CD4-positive, alpha-beta T cell (primary cell): ENCODE measurements around the gene ZNF48. TPM values are rescaled to one million over a fixed set of nuclear protein-coding genes. Genes with fewer than 3 reads are reported as not detected.

Experiments
- ATAC-seq: fragments of 200-7000 bp; cut with Tn5 transposase; one replicate; pipeline ENCODE4 v1.10.0; 2022; ENCODE audit warnings: mild to moderate bottlenecking; ENCODE audit not compliant: poor library complexity
- CTCF ChIA-PET: fragments of 350-600 bp; sonication (Branson Sonifier 250); formaldehyde crosslinking; loops from one replicate; lab custom pipeline; 2021; ENCODE audit warnings: antibody characterized with exemption, inconsistent platforms; lab: Charles Lee
- POLR2A ChIA-PET: fragments of 350-600 bp; sonication (Branson Sonifier 250); formaldehyde crosslinking; loops from one replicate; lab custom pipeline; 2021; ENCODE audit warnings: antibody characterized with exemption, inconsistent platforms; lab: Charles Lee
- DNase-seq, 14 experiments: peaks; one replicate each; pipeline ENCODE4 v3.0.0-alpha.2; 2013 to 2020; ENCODE audit warnings: mixed read lengths in 2 of 14
- H3K27ac ChIP-seq, 2 donors: one replicate each; pipeline versions ENCODE4 v1.5.1 to v1.7.0; 2013; ENCODE audit warnings: low read length in 2 of 2, low read depth in 1 of 2, mild to moderate bottlenecking in 1 of 2
- H3K27me3 ChIP-seq, 2 experiments: 1 replicate in 1 of 2; 2 replicates in 1 of 2; pipeline versions ENCODE4 v1.6.1 to v1.7.0; 2013; ENCODE audit warnings: low read length in 2 of 2, control low read depth in 1 of 2, mild to moderate bottlenecking in 1 of 2, moderate library complexity in 1 of 2; ENCODE audit not compliant: insufficient read depth in 2 of 2, control insufficient read depth in 1 of 2
- H3K36me3 ChIP-seq: one replicate; pipeline ENCODE4 v1.6.1; 2013; ENCODE audit warnings: low read length, control low read depth; ENCODE audit not compliant: insufficient read depth
- H3K4me1 ChIP-seq: one replicate; pipeline ENCODE4 v1.6.1; 2013; ENCODE audit warnings: low read length, control low read depth; ENCODE audit not compliant: insufficient read depth
- H3K4me3 ChIP-seq: one replicate; pipeline ENCODE4 v1.5.1; 2013; ENCODE audit warnings: mild to moderate bottlenecking, low read length, moderate library complexity
- H3K9me3 ChIP-seq, 2 experiments: 1 replicate in 1 of 2; 2 replicates in 1 of 2; pipeline versions ENCODE4 v1.6.1 to v1.7.0; 2013; ENCODE audit warnings: low read length in 2 of 2, mild to moderate bottlenecking in 2 of 2, control low read depth in 1 of 2, moderate library complexity in 1 of 2; ENCODE audit not compliant: control insufficient read depth in 1 of 2, insufficient read depth in 1 of 2
- H3K27ac Mint-ChIP-seq: one replicate; pipeline ENCODE4 v1.8.0; 2020; ENCODE audit warnings: mixed read lengths
- H3K27me3 Mint-ChIP-seq: one replicate; pipeline ENCODE4 v1.8.0; 2021; ENCODE audit warnings: mixed read lengths
- H3K36me3 Mint-ChIP-seq: one replicate; pipeline ENCODE4 v1.8.0; 2021; ENCODE audit warnings: low read depth, mixed read lengths
- H3K4me1 Mint-ChIP-seq: one replicate; pipeline ENCODE4 v1.8.0; 2021; ENCODE audit warnings: low read depth, mixed read lengths
- H3K4me3 Mint-ChIP-seq: one replicate; pipeline ENCODE4 v1.8.0; 2020; ENCODE audit warnings: mild to moderate bottlenecking, mixed read lengths
- H3K9me3 Mint-ChIP-seq: one replicate; pipeline ENCODE4 v1.8.0; 2020; ENCODE audit warnings: mixed read lengths
- intact Hi-C, 2 experiments: fragments of 100-400 bp; cut with DNase I in 1 of 2; cut with micrococcal nuclease in 1 of 2; formaldehyde crosslinking; loops; one replicate each; pipeline versions ENCODE4 v1.15.1 to v1.9.0; 2023 to 2025; cut with DNase I, micrococcal nuclease
- total RNA-seq, 174 experiments: library from RNA in 2 of 174; stranded (reverse) in 2 of 174; gene quantifications; one replicate each; pipeline ENCODE4 v1.2.3 and lab custom pipeline; 2021 to 2026
- TF ChIP-seq, protein P1 (sequence below): fragments of 200-600 bp; IDR thresholded peaks from one replicate; pipeline ENCODE4 v1.8.0; 2022; ENCODE audit warnings: antibody characterized with exemption, mild to moderate bottlenecking

Gene ZNF48
- total RNA-seq, 2 experiments from 2014 or later = 3.4 to 3.5 TPM

GRCh38 chr16:30397776-30398660 is 2.8 kb downstream of the ZNF48 start:
- Mint-ChIP-seq H3K27me3 (no peaks in the 10 kb centered on the region), H3K27ac (no peak overlapping the region), H3K4me1 (peaks cover 53% of the 10 kb centered on the region), H3K36me3 (peaks cover 13% of the 10 kb centered on the region), H3K9me3 (no peaks in the 10 kb centered on the region), H3K4me3 (no peak overlapping the region)
- H3K9me3 ChIP-seq = no peaks in the 10 kb centered on the region
- ChIA-PET CTCF (interaction anchor here (2.2 kb wide), 1 partner anchor 11 kb away, joined by 7 read pairs; no protein-coding TSS in a partner anchor), POLR2A (interaction anchor here (1.0 to 9.0 kb wide), 2 partner anchors 17 to 27 kb away, joined by 4 to 147 read pairs; partner anchors contain the start of genes SEPTIN1 and TBC1D10B)
- no peak for DNase-seq
- intact Hi-C loops = no loop called here
- H3K27me3 ChIP-seq = no peaks in the 10 kb centered on the region
- no peak for ATAC-seq
- H3K4me3 ChIP-seq = no peak overlapping the region
- TF ChIP-seq, protein P1, sequence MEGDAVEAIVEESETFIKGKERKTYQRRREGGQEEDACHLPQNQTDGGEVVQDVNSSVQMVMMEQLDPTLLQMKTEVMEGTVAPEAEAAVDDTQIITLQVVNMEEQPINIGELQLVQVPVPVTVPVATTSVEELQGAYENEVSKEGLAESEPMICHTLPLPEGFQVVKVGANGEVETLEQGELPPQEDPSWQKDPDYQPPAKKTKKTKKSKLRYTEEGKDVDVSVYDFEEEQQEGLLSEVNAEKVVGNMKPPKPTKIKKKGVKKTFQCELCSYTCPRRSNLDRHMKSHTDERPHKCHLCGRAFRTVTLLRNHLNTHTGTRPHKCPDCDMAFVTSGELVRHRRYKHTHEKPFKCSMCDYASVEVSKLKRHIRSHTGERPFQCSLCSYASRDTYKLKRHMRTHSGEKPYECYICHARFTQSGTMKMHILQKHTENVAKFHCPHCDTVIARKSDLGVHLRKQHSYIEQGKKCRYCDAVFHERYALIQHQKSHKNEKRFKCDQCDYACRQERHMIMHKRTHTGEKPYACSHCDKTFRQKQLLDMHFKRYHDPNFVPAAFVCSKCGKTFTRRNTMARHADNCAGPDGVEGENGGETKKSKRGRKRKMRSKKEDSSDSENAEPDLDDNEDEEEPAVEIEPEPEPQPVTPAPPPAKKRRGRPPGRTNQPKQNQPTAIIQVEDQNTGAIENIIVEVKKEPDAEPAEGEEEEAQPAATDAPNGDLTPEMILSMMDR = no peak
- peaks cover 55% of the 10 kb centered on the region for H3K4me1 ChIP-seq
- H3K36me3 ChIP-seq = peaks cover 19% of the 10 kb centered on the region
- H3K27ac ChIP-seq = no peak overlapping the region

- H3K36me3 ChIP-seq = peaks cover 19% of the 10 kb centered on the region
- peaks cover 53% of the 10 kb centered on the region for H3K4me1 Mint-ChIP-seq
- TF ChIP-seq, protein P1 = no peak
- ATAC-seq (no peak), DNase-seq (no peak)
- H3K4me1 ChIP-seq = peaks cover 55% of the 10 kb centered on the region
- peaks cover 13% of the 10 kb centered on the region for H3K36me3 Mint-ChIP-seq
- H3K9me3 ChIP-seq = no peaks in the 10 kb centered on the region
- H3K27me3 ChIP-seq = no peaks in the 10 kb centered on the region
- ChIA-PET POLR2A (interaction anchor here (9.0 kb wide), 1 partner anchor 18 kb away, joined by 147 read pairs; the partner anchor contains the start of gene SEPTIN1), CTCF (interaction anchor here (2.2 kb wide), 2 partner anchors 10 to 11 kb away, joined by 7 to 10 read pairs; no protein-coding TSS in a partner anchor)
- H3K27ac Mint-ChIP-seq = peak overlapping the region; percentile 76
- no peaks in the 10 kb centered on the region for H3K9me3 Mint-ChIP-seq
- no peak overlapping the region for H3K27ac ChIP-seq
- peak overlapping the region; percentile 70 for H3K4me3 Mint-ChIP-seq
- intact Hi-C loops = no loop called here
- no peak overlapping the region for H3K4me3 ChIP-seq
- H3K27me3 Mint-ChIP-seq = no peaks in the 10 kb centered on the region
Observed at GRCh38 chr16:30398661-30399434, 3.6 kb downstream of the ZNF48 start.
